Transverse colon (tissue), 4 donors: ENCODE results near the gene SLC13A3. TPM values are rescaled to one million over a fixed set of nuclear protein-coding genes. Genes with fewer than 3 reads are reported as not detected.

Source experiments
- DNase-seq: peaks from one replicate; pipeline ENCODE4 v3.0.0-alpha.2; 2019
- H3K27ac ChIP-seq, 4 donors: fragments of 200-600 bp; sonication (generic); 2 replicates each; pipeline ENCODE4 v1.5.1; 2016 to 2018; ENCODE audit warnings: inconsistent platforms in 4 of 4
- H3K27me3 ChIP-seq: fragments of 200-600 bp; sonication (generic); 2 replicates; pipeline ENCODE4 v1.5.1; 2017; ENCODE audit warnings: inconsistent platforms
- H3K36me3 ChIP-seq, 4 donors: fragments of 200-600 bp; sonication (generic); 2 replicates each; pipeline ENCODE4 v1.5.1; 2017 to 2019; ENCODE audit warnings: inconsistent platforms in 4 of 4
- H3K4me1 ChIP-seq, 4 donors: fragments of 200-600 bp; sonication (generic); 2 replicates each; pipeline ENCODE4 v1.5.1; 2017 to 2020; ENCODE audit warnings: inconsistent platforms in 4 of 4
- H3K4me3 ChIP-seq, 4 donors: fragments of 200-600 bp; sonication (generic); 1 replicate in 1 of 4; 2 replicates in 3 of 4; pipeline versions ENCODE4 v1.5.1 to v1.6.1; 2017 to 2019; ENCODE audit warnings: inconsistent platforms in 4 of 4
- H3K9me3 ChIP-seq, 2 donors: fragments of 200-600 bp; sonication (generic); 2 replicates each; pipeline ENCODE4 v1.5.1; 2017 to 2019; ENCODE audit warnings: inconsistent platforms in 2 of 2
- CTCF ChIP-seq, 5 experiments: fragments of 200-600 bp in 3 of 5; fragments of 450-650 bp in 2 of 5; sonication (generic) in 3 of 5; IDR thresholded peaks; 1 replicate in 2 of 5; 2 replicates in 3 of 5; pipeline ENCODE4 v1.5.1; 2016 to 2017; ENCODE audit warnings: antibody characterized with exemption in 5 of 5, inconsistent platforms in 3 of 5, mild to moderate bottlenecking in 2 of 5, moderate library complexity in 1 of 5
- EP300 ChIP-seq: sonication (generic); formaldehyde crosslinking; IDR thresholded peaks from one replicate; pipeline ENCODE4 v1.6.1; 2017; ENCODE audit warnings: antibody characterized with exemption, low read depth
- POLR2A ChIP-seq: fragments of 450-650 bp; IDR thresholded peaks from one replicate; pipeline ENCODE4 v1.6.1; 2016; ENCODE audit warnings: antibody characterized with exemption, mild to moderate bottlenecking, moderate library complexity
- POLR2AphosphoS5 ChIP-seq, 3 donors: sonication (generic); formaldehyde crosslinking; IDR thresholded peaks; one replicate each; pipeline ENCODE4 v1.6.1; 2016; ENCODE audit warnings: antibody characterized with exemption in 3 of 3
- WGBS, 2 donors: methylation state at CpG; one replicate each; pipeline ENCODE4 v1.1.5; 2018; ENCODE audit warnings: low coverage in 1 of 2; 5-methylcytosine and 5-hydroxymethylcytosine counted together
- in situ Hi-C, 4 donors: fragments of 200-750 bp; cut with MboI; loops; one replicate each; pipeline versions ENCODE4 v1.15.0 to v1.15.1; 2017; ENCODE audit warnings: low sequenced_read_pairs in 3 of 4, low pct_ligation_motif_present in 1 of 4, low pct_unique_long_range_greater_than_20kb in 1 of 4
- intact Hi-C: fragments of 100-400 bp; cut with DNase I; formaldehyde crosslinking; loops from one replicate; pipeline ENCODE4 v1.15.1; 2023; ENCODE audit warnings: low total_unique reads
- total RNA-seq, 4 donors: library from RNA; depleted of rRNA; stranded (reverse); fragments of >200 nt; gene quantifications; one replicate each; pipeline ENCODE4 v1.1.0, GENCODE V29; 2016

SLC13A3 gene
- total RNA-seq, 4 donors from 2014 or later = 0.14 to 0.48 TPM; not detected in 2

- in situ Hi-C loops = no loop called here
- Histone ChIP-seq H3K36me3 (no peaks in the 10 kb centered on the region), H3K27ac (no peak overlapping the region), H3K4me3 (no peak overlapping the region), H3K4me1 (no peaks in the 10 kb centered on the region), H3K27me3 (no peaks in the 10 kb centered on the region), H3K9me3 (no peaks in the 10 kb centered on the region)
- intact Hi-C loops = no loop called here
- TF ChIP-seq CTCF (IDR thresholded peaks at IDR 0.05) (no peak), POLR2A (no peak), EP300 (no peak), POLR2AphosphoS5 (IDR thresholded peaks at IDR 0.05) (no peak)
- DNase-seq = no peak
Measured at GRCh38 chr20:46601603-46602122, 49.6 kb downstream of the SLC13A3 start.

- intact Hi-C loops (no loop called here), in situ Hi-C loops (no loop called here)
- Histone ChIP-seq H3K27ac (no peak overlapping the region), H3K4me1 (no peaks in the 10 kb centered on the region), H3K27me3 (no peaks in the 10 kb centered on the region), H3K9me3 (no peaks in the 10 kb centered on the region), H3K4me3 (no peak overlapping the region), H3K36me3 (no peaks in the 10 kb centered on the region)
- TF ChIP-seq CTCF (IDR thresholded peaks at IDR 0.05) (no peak), POLR2AphosphoS5 (IDR thresholded peaks at IDR 0.05) (no peak), EP300 (no peak), POLR2A (no peak)
- 67% methylated on average over 1 of the region's 1 CpG; no CpG with 5 or more reads in 1 of the 2 donors for WGBS, 2 donors
- DNase-seq = no peak
Measured at GRCh38 chr20:46600286-46600752, 50.9 kb downstream of the SLC13A3 start.

DNA sequence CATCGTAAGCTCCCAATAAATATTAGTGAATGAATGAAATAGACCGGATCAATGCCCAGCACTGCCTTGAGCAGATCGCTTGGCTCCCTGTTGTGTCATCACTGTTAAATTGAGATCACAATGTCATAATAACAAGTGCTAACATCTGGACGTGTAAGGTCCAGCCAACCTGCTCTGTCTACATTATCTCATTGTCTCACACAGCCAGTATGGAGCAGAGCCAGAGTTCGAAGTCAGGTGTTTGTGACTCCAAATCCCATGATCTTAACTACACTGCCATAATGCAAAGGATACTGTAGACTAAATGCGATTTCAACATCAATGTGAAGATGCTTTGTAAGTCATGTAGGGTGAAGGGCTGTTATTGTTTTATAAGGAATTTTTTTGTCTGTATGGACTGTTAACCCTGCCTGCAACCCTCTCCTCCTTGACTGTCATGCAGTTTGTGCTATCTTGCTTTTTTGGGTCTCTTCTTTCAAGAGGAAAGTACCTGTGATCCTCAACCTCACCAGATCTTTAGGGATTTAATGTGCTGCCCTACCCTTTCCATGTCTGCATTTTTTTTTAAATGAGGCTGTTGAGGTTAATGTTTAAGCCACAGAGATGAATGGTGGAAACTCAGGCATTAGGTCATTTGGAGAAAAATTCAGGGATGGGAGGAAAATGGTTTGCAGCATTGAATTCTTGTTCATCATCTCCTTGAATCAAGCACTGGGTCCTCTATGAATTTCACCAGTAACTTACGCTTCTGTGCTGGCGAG is 51.9 kb downstream of the SLC13A3 start:
- WGBS, 2 donors = 76 to 80% methylated on average over 3 to 8 of the region's 8 CpGs
- H3K4me3 ChIP-seq = no peak overlapping the region
- in situ Hi-C loops = no loop called here
- H3K4me1 ChIP-seq = no peaks in the 10 kb centered on the region
- no peaks in the 10 kb centered on the region for H3K36me3 ChIP-seq
- no peak for DNase-seq
- no peak overlapping the region for H3K27ac ChIP-seq
- H3K27me3 ChIP-seq = no peaks in the 10 kb centered on the region
- H3K9me3 ChIP-seq = no peaks in the 10 kb centered on the region
- TF ChIP-seq POLR2A (no peak), CTCF (IDR thresholded peaks at IDR 0.05) (no peak), POLR2AphosphoS5 (IDR thresholded peaks at IDR 0.05) (no peak), EP300 (no peak)
- intact Hi-C loops = no loop called here

GRCh38 chr20:46595933-46596332 is 55.3 kb downstream of the SLC13A3 start:
- no peak for TF ChIP-seq EP300
- no peak for TF ChIP-seq POLR2AphosphoS5 (IDR thresholded peaks at IDR 0.05)
- no peak for TF ChIP-seq CTCF (IDR thresholded peaks at IDR 0.05)
- no peaks in the 10 kb centered on the region for H3K27me3 ChIP-seq
- no peaks in the 10 kb centered on the region for H3K9me3 ChIP-seq
- in situ Hi-C loops (no loop called here), intact Hi-C loops (no loop called here)
- no peak overlapping the region for H3K27ac ChIP-seq
- H3K4me1 ChIP-seq = no peaks in the 10 kb centered on the region
- 88 to 91% methylated on average over 5 to 8 of the region's 8 CpGs for WGBS, 2 donors
- DNase-seq = no peak
- no peaks in the 10 kb centered on the region for H3K36me3 ChIP-seq
- H3K4me3 ChIP-seq = no peak overlapping the region
